Thyroid gland (tissue), 4 donors: ENCODE results near the gene ZNF573.

Experiments used
- CTCF ChIP-seq, 6 experiments: fragments of 200-600 bp in 3 of 6; fragments of 450-650 bp in 3 of 6; sonication (generic) in 3 of 6; IDR thresholded peaks; one replicate each; pipeline ENCODE4 v1.5.1; 2016 to 2019; ENCODE audit warnings: antibody characterized with exemption in 6 of 6, mild to moderate bottlenecking in 2 of 6, inconsistent platforms in 1 of 6, moderate library complexity in 1 of 6
- POLR2A ChIP-seq, 2 donors: fragments of 450-650 bp; IDR thresholded peaks; one replicate each; pipeline ENCODE4 v1.6.1; 2017; ENCODE audit warnings: antibody characterized with exemption in 2 of 2, mild to moderate bottlenecking in 2 of 2, moderate library complexity in 1 of 2

GRCh38 chr19:37718304-37718703 is 61.1 kb downstream of the ZNF573 start:
- TF ChIP-seq CTCF (IDR thresholded peaks at IDR 0.05) (no peak), POLR2A (IDR thresholded peaks at IDR 0.05) (no peak)
